ENCODE data around the gene PCAT7. TPM values are rescaled to one million over a fixed set of nuclear protein-coding genes. Genes with fewer than 3 reads are reported as not detected.
"Not testable (repeated sequence)": the region's sequence is repeated elsewhere in the genome, so short reads cannot be mapped to it uniquely, and the experiment has no call there.

The PCAT7 gene
- 18.5 to 19.0 TPM (median 18.8 TPM) in 3 replicates for total RNA-seq

DNA sequence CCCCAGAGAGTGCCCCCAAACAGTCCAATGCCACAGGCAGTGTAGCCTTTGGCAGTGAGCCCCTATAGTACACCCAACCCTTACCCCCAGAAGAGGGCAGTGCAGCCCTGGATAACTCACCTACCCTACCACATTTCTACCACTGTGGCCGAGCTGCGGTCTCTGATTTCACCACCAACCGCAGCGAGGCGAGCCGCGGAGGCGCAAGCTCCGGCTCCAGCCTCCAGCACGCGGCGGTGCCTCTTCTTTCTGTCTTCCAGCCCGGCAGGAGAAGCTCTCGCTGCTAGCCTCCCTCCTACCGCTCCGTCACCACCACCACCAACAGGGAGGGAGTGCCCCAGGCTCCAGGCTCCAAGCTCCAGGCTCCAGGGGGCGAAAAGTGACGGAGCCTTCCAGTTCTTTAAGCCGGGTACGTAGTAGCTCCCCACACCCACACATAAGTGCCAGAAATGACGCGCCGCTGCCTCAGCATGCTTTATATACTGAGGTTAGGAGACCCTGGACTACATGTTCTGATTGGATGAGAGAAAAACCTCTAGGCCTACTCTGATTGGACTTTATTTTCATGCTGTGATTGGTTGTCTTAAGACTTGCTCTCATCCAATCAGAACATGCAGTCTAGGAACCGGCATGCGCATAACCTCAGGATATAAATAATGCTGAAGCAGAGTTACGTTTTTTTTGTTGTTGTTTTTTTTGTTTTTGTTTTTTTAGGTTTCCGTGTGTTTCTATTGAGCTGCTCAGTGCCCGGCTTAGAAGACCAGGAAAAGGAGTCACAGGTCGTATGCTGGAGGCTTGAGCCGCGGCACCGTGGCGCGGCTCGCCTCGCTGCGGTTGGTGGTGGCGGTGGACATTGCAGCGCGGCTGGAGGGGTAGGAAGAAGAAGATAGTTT lies at the start of gene PCAT7:
PCAT7 (plus strand) TSS at position 645 of the 893 bp plus-strand sequence.
- TF ChIP-seq, protein P1, sequence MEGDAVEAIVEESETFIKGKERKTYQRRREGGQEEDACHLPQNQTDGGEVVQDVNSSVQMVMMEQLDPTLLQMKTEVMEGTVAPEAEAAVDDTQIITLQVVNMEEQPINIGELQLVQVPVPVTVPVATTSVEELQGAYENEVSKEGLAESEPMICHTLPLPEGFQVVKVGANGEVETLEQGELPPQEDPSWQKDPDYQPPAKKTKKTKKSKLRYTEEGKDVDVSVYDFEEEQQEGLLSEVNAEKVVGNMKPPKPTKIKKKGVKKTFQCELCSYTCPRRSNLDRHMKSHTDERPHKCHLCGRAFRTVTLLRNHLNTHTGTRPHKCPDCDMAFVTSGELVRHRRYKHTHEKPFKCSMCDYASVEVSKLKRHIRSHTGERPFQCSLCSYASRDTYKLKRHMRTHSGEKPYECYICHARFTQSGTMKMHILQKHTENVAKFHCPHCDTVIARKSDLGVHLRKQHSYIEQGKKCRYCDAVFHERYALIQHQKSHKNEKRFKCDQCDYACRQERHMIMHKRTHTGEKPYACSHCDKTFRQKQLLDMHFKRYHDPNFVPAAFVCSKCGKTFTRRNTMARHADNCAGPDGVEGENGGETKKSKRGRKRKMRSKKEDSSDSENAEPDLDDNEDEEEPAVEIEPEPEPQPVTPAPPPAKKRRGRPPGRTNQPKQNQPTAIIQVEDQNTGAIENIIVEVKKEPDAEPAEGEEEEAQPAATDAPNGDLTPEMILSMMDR (IDR thresholded peaks at IDR 0.05; ENCODE audit: unreplicated experiment): peak; percentile 56
- Mint-ChIP-seq H3K4me1 (peaks cover 29% of the 10 kb centered on the region), H3K27me3 (ENCODE audit: low read depth) (no peaks in the 10 kb centered on the region), H3K9me3 (no peaks in the 10 kb centered on the region), H3K4me3 (no peak within 1 kb of the TSS), H3K36me3 (peaks cover 6% of the 10 kb centered on the region), H3K27ac (no peak within 1 kb of the TSS)
- peak; percentile 53 to 78 for DNase-seq (ENCODE audit: low spot score in 2 of 2, unreplicated experiment in 2 of 2)

DNA sequence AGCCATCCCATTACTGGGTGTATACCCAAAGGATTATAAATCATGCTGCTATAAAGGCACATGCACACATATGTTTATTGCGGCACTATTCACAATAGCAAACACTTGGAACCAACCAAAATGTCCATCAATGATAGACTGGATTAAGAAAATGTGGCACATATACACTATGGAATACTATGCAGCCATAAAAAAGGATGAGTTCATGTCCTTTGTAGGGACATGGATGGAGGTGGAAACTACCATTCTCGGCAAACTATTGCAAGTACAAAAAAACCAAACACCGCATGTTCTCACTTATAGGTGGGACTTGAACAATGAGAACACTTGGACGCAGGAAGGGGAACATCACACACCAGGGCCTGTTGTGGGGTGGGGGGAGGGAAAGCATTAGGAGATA lies 48.5 kb upstream of the PCAT7 start:
- H3K27ac Mint-ChIP-seq; H3K27me3 Mint-ChIP-seq (ENCODE audit: low read depth); H3K4me3 Mint-ChIP-seq; H3K36me3 Mint-ChIP-seq; DNase-seq (ENCODE audit: low spot score in 2 of 2, unreplicated experiment in 2 of 2); H3K4me1 Mint-ChIP-seq: not testable (repeated sequence)
- peaks cover 18% of the 10 kb centered on the region for H3K9me3 Mint-ChIP-seq

DNA sequence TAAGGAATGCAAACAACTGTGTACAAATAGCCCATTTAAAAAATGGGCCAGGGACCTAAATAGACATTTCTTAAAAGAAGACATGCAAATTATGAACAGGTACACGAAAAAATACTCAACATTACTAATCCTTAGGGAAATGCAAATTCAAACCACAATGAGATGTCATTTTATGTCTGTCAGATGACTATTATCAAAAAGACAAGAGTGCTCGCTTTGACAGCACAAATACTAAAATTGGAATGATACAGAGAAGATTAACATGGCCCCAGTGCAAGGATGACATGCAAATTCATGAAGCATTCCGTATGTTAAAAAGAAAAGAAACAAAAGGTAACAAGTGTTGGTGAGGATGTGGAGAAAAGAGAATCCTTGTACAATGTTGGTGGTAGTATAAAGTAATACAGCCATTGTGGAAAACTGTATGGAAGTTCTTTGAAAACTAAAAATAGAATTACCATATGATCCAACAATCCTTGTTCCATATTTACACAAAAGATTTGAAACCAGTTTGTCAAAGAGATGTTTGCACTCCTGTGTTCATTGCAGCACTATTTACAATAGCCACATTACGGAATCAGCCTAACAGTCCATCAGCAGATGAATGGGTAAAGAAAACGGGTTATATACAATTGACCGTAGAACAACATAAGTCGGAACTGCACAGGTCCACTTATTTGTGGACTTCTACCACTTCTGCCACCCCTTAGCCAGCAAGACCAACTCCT lies 47.2 kb upstream of the PCAT7 start:
- H3K36me3 Mint-ChIP-seq: peaks cover 2% of the 10 kb centered on the region
- H3K4me1 Mint-ChIP-seq: peaks cover 15% of the 10 kb centered on the region
- H3K4me3 Mint-ChIP-seq: no peak overlapping the region
- peaks cover 18% of the 10 kb centered on the region for H3K9me3 Mint-ChIP-seq
- H3K27ac Mint-ChIP-seq: no peak overlapping the region
- H3K27me3 Mint-ChIP-seq (ENCODE audit: low read depth): no peaks in the 10 kb centered on the region
- TF ChIP-seq, protein P1 (IDR thresholded peaks at IDR 0.05; ENCODE audit: unreplicated experiment): no peak
- DNase-seq (ENCODE audit: low spot score in 2 of 2, unreplicated experiment in 2 of 2): no peak

DNA sequence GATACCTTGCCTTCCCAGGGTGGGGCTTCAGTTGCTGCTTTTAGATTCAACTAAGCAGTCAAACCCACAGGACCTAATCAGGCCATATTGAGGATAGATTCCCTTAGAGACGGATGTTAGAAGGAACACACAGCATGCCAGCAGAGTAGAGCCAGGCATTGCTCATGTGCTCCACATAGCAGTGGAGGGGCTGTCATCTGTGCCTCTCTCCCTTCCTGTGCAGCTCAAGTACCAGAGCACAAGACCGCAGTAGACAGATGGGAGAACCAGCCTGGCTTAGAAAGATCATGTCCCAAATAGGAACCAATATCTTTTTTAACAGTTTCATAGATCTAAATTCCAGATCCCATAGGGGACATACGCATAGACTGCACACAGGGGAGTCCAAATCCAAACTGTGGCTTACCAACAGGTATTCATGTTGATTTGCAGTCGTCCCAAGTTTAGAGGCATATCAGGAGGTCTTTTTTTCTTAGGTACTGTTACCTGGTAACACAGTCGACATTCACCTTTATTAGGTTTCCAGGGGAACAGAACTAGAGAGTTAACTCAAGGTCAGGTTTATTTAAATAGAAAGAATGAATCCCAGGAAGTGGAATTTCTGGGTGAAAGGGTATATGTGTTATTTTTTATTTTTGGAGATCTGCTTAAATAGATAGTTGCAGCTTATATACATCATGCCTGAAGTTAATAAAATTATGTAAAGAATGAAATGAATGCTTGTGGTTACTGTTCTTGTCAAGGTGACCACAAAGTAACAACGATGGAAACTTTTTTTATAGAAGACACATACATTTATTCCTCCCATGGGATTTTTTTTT lies 43.5 kb upstream of the PCAT7 start:
- Mint-ChIP-seq H3K4me1 (peaks cover 21% of the 10 kb centered on the region), H3K36me3 (no peaks in the 10 kb centered on the region), H3K27me3 (ENCODE audit: low read depth) (no peaks in the 10 kb centered on the region), H3K4me3 (no peak overlapping the region), H3K9me3 (peaks cover 10% of the 10 kb centered on the region), H3K27ac (peak overlapping the region; percentile 55)
- no peak for DNase-seq (ENCODE audit: low spot score in 2 of 2, unreplicated experiment in 2 of 2)
- TF ChIP-seq, protein P1 (IDR thresholded peaks at IDR 0.05; ENCODE audit: unreplicated experiment): no peak

DNA sequence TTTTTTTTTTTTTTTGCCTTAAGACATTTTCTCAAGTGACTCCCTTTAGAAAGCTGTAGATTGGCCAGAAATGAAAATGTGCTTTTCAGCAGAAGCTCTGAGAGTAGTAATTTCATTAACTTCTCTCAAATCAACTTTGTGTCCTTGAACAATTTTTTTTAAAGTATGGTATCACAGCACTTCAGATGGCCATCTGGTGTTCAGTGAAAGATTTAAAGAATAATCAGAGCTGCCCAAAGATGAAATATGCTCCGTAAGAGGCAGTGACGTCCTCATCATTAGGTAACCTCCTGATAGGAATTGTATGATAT lies 43.0 kb upstream of the PCAT7 start:
- peaks cover 10% of the 10 kb centered on the region for H3K9me3 Mint-ChIP-seq
- TF ChIP-seq, protein P1 (IDR thresholded peaks at IDR 0.05; ENCODE audit: unreplicated experiment): no peak
- DNase-seq (ENCODE audit: low spot score in 2 of 2, unreplicated experiment in 2 of 2): no peak
- no peaks in the 10 kb centered on the region for H3K27me3 Mint-ChIP-seq (ENCODE audit: low read depth)
- H3K4me3 Mint-ChIP-seq: no peak overlapping the region
- no peaks in the 10 kb centered on the region for H3K36me3 Mint-ChIP-seq
- H3K4me1 Mint-ChIP-seq: peaks cover 21% of the 10 kb centered on the region
- H3K27ac Mint-ChIP-seq: peak overlapping the region; percentile 55
